ENCODE data around the gene LHB.

GRCh38 chr19:49064768-49065611 lies 48.1 kb upstream of the LHB start, which contains the start of gene NTF4:
- TF ChIP-seq, protein P1, sequence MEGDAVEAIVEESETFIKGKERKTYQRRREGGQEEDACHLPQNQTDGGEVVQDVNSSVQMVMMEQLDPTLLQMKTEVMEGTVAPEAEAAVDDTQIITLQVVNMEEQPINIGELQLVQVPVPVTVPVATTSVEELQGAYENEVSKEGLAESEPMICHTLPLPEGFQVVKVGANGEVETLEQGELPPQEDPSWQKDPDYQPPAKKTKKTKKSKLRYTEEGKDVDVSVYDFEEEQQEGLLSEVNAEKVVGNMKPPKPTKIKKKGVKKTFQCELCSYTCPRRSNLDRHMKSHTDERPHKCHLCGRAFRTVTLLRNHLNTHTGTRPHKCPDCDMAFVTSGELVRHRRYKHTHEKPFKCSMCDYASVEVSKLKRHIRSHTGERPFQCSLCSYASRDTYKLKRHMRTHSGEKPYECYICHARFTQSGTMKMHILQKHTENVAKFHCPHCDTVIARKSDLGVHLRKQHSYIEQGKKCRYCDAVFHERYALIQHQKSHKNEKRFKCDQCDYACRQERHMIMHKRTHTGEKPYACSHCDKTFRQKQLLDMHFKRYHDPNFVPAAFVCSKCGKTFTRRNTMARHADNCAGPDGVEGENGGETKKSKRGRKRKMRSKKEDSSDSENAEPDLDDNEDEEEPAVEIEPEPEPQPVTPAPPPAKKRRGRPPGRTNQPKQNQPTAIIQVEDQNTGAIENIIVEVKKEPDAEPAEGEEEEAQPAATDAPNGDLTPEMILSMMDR (IDR thresholded peaks at IDR 0.05) = no peak
- TF ChIP-seq POLR2A (IDR thresholded peaks at IDR 0.05) (no peak), EP300 (IDR thresholded peaks at IDR 0.05) (no peak)
